HG03103 (cell line): Measurements from ENCODE around the gene ST13.
"Not testable (repeated sequence)": the region's sequence is repeated elsewhere in the genome, so short reads cannot be mapped to it uniquely, and the experiment has no call there.

Experiments
- ATAC-seq: cut with Tn5 transposase; IDR thresholded peaks from one replicate; pipeline ENCODE4 v1.9.1; 2021; ENCODE audit warnings: low read depth; ENCODE audit not compliant: unreplicated experiment

Gene ST13

DNA sequence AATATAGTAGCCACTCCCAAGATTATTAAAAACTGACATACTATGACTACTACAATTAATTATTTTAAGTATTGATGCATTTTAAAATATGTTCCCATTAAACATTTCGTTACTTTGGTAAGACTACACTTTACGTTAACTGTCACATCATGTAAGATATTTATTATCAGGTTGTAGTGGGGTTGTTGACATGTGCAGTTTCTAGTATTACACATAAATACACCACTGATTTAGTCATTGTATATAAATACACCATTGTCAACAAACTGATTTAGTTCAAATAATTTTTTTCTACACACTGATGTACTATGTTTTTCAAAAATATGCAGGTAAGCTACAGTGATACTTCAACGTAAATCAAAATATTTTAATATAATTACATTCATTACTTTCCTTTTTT lies 11.5 kb downstream of the ST13 start:
- ATAC-seq: no peak

DNA sequence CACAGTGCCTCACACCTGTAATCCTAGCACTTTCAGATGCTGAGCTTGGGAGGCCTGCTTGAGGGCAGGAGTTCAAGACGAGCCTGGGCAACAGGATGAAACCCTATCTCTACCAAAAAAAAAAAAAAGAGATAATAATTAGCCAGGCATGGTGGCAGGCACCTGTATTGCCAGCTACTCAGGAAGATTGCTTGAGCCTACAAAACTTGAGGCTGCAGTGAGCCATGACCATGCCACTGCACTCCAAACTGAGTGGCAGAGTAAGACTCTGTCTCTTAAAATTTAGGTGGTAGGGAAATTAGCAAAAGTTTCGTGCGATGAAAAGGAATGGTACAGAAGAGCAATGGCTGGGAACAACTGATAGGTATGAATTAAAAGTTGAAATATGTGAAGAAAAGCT lies 18.0 kb downstream of the ST13 start:
- ATAC-seq: no peak

DNA sequence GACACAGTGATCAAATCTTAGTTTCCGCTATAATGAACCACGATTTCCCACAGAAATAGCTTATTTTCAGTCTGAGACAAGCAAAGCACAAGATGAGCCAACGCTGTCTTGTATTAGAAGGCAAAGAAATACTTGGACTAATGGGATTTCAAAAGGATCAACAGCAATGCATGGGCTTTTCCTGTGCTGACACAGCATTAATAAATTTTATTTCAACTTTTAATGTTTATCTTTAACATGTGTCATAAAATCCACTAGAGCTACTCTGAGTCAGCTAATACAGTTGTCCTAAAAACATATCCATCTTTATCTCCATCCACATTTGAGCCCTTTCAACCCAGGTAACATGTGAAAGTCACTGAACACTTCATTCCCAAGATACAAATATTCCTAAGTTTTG lies 21.8 kb downstream of the ST13 start:
- no peak for ATAC-seq

DNA sequence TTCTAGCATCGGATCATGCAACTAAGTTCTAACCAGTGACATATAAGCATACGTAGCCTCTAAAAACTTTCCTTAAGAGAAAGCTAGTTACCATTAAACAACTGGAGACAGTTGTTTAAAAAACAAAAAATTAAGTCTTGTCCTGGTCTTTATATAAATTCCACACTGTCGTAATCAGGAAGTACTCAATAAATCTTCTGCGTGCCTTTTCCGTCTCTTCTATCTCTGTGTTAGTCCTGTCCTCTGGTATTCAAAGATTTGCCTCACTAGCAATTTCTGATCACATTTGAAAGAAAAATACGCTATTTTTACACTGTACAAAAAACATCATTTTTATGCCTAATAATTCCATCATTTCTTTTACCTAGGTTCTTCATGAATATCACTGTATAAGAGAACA lies 27.3 kb downstream of the ST13 start:
- no peak for ATAC-seq

DNA sequence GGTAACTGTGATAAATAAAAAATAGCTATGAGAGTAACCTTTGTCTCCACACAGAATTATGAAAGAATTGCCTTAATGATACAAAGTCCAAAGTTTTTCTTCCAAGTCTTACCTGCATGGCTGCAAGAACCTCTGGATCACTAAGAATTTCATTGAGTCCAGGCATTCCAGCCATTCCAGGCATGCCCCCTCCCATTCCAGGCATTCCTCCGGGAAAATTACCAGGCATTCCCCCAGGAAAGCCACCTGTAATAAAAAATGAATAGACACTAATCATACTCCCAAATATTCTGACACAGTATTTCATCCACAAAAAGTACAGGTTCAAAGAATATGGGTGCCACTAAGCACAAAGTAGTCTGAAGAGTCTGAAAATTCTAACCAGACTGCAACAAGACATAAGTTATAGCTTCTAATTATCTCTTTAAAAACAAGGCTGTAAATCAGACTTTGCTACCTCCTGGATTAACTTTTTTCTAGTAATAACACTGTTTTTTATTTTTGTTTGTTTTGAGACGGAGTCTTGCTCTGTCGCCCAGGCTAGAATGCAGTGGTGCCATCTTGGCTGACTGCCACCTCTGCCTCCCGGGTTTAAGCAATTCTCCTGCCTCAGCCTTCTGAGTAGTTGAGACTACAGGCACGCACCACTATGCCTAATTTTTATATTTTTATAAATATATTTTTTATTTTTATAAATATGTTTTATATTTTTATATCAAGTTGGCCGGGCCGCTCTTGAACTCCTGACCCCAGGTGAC lies 29.3 kb downstream of the ST13 start:
- no peak for ATAC-seq

DNA sequence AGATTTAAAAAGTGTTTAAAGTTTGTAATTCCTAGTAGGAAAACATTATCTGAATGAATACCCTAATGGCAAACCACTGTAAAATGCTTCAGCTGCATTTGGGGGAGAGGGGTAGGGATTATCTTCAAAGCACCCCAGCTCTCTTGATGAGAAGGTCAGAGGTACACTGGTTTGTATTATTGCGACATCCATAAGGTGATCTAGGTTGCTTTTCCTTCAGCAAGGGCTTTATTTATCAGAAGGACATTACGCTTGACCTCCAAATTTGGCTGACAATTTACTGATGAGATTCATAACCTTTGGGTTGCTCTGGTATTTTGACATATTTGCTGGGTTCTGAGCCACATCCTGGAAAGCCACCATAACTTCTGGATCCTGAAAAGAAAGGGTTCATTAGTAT lies 30.1 kb downstream of the ST13 start:
- not testable (repeated sequence) for ATAC-seq

DNA sequence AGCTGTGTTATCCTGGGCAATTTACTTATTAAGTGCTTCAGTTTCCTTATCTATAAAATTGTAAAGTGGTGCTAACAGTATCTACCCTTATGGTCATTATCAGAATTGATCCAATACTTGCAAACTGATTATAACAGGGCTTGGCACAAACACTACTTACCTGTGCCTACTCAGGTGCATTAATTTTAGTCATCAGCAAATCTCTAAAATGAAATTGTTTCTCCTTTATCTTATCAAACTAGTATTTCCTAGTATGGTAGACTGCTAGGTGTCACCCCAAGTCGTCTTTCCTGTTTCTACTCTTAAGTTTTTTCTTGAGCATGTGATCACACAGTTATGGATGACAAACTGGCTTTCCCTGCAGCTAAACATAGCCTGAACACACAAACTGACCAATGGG lies 33.0 kb downstream of the ST13 start:
- no peak for ATAC-seq

DNA sequence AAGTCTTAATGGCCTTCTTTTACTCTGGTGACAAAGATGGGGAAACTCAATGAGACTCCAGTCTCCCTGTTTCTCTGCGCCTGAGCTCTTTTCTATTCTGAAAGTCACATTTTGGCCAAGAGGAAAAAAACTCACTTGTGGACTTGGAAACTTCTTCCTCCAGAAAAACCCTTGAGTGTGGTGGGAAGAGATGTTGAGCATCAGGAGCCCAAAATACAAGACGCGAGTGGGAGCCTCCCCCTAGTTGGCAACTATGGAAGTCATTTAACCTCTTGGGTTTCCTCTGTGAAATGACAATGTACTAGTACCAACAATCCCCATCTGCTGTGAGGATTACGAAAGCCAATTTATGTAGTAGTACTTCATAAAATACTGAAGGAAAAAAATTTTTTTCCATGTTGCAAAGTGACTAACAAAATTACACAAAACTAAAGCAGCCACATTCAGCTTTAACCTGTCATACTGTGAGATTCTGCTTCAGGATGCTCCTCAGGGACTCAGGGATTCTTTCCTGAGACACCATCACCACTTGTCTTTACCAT lies 36.8 kb downstream of the ST13 start:
- no peak for ATAC-seq

DNA sequence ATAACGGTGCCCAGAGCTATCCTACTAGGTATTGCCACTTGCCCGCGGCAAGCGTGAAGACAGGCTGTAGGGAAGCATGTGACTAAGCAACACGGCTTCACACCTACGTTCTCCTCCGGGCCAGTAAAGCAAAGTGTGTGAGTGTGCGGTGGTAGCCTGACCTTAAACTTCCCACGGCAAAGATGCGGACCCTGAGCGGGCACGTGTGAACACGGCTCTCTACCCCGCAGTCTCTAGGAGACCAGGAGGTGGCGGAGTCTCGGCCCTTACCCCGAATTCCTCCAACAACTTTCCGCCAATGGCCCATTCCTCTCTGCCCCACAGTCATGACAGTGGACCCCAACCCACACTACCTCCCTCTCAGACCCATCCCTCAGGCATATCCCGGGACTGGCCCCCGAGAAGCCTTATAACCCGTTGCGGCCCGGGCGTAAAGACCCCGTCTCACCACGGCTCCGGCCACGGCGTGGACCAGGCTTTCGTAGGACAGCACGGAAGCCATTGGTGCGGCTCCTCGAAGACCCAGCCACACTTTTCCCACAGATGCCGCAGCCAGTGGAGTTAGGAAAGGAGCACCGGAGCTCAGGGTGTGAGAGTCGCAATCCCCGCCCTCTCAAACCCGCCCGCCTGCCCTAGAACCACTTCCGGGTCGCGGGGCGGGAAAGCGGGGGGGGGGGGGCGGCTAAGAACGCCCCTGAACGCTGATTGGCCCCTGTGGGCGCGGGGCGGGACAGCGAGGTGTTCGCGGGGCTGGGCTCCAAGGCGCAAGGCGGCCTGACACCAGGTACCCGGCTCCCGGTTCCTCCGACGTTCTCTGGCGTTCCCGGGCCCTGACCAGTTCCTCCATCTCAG lies 37.5 kb downstream of the ST13 start, which contains the start of gene SLC25A17:
Gene SLC25A17, minus strand, starts transcription at position 600 of the 852 bp plus-strand sequence. Its CDS starts 98 bp downstream, at position 502.
- ATAC-seq: no peak

DNA sequence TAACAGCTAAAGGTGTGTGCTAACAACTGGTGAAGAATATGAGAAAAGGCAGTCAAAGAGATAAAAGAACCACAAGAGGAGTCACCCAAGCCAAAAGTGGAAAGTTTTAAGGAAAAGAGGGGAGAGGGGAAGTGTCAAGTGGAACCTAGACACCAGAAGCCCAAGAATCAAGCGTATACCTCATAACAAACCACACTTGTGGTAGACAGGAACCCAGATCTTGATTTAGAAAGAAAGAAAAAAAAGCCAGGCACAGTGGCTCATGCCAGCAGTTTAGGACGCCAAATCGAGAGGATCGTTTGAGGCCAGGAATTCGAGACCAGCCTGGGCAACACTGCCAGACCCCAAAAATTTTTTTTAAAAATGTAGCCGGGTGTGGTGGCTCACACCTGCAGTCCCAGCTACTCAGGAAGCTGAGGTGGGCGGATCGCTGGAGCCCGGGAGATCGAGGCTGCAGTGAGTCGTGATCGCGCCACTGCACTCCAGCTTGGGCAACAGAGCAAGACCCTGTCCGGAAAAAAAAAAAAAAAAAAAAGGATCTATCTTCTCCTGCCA lies 38.2 kb downstream of the ST13 start:
- no peak for ATAC-seq

DNA sequence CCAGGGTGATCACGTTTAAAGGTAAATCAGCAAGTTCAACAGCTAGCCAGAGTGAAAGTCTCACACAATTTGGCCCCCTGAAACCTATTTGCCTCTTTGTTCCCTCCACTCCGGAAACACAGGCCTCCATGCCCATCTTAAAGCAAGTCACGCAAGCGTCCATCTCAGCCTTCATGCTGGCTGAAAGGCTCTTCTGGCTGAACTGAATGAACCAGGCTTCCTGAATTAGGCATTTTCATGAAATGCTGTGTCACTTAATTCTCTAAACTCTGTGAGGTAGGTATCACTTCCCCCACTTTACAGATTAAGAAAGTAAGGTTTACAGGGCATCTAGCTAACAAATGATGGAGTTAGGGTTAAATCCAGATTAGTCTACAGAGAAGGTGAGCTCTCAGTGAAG lies 38.7 kb downstream of the ST13 start:
- no peak for ATAC-seq

DNA sequence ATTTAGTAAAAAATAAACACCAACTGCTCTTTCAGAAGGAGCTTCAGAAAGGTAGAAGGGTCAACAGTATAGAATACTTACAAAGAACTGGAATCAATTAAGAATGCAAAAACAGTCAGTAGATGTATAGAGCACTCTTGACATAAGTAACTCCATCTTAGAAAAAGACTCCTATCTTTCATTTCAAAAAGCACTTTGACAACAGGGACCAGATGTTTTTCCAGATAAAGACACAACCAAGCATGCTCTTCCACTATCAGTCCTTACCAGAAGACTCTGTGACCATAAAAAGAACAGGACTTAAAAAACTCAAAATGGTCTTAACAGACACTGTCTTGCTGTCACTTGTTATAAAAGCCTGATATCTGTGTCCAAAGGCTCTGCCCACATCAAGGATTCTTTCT lies 42.5 kb downstream of the ST13 start:
- ATAC-seq: no peak

DNA sequence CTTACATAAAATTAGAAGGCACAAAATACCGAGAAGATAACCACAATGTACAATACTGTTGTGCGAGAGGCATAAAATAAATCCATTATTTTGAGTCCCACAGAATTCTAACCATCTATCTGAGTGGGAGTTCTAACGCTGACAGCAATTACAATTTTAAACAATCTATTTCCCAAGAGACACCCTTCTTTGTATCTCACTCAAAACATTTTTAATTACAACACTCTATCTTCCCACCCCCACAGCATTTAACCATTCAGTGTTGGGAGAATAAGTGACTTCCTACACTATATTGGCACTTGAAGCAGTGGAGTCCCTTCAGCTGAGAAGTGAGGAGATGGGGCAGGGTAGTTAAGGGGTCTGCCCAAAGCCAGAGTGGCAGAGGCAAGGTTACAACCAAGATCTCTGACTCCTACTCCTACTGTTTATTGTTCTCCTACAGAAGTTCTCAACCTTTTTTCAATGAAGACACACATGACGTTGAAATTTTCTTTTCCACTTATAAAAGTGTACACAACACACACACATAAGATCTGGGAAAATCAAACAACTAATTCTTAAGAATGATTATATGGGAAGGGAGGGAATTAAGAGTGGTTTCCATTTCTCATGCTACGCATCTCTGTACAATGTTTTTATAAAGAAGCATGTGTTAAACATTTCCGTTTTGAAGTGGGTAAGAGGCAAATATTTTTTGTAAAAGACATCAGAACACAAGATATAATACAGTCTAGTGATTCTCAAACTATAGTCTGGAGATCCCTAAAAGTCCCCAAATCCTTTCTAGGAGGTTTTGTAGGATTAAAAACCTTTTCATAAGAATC lies 48.2 kb downstream of the ST13 start:
- no peak for ATAC-seq

DNA sequence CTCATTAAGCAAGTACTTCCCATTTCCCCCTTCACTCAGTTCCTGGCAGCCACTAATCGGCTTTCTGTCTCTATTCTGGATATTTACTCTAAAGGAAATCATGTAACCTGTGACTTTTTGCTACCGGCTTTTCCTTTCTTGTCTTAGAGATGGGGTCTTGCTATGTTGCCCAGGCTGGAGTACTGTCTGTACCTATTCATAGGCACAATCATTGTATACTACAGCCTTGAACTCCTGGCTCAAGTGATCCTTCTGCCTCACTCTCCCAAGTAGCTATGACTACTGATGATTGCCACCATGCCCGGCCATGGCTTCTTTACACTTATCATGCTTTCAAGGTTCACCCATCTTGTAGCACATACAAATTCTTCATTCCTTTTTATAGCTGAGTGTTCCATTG lies 49.7 kb downstream of the ST13 start:
- no peak for ATAC-seq

DNA sequence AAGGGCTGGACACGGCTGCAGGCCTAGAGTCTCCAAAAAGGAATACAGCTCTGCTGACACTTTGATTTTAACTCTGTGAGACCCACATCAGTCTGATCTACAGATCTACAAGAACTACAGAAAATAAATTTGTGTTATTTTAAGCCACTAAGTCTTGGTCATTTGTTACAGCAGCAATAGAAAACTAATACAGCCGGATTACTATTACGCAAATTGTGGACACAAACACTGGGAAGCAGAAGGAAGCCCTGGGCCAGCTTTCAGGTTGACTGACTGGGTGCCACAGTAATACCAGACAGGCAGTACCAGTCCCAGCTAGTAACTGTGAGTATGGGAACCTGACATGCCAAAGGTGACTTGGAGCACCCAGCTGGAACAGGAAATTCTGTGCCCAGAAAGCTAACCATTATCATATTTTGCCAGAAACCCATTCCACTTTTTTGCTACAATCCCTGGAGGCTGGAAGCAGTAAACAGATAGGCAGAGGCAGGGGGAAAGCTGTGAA lies 50.7 kb downstream of the ST13 start:
- no peak for ATAC-seq

DNA sequence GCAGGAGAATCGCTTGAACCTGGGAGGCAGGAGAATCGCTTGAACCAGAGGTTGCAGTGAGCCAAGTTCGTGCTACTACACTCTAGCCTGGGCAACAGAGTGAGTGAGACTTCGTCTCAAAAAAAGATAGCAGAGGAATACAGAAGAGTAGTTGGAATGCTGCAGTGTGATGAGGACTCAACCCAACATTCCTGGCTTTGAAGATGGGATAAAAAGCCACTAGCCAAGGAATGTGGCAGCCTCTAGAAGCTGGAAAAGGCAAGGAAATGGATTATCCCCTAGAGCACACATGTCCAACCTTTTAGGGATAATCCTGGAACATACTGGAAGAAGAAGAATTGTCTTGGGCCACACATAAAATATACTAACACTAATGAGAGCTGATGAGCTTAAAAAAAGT lies 51.2 kb downstream of the ST13 start:
- no peak for ATAC-seq

DNA sequence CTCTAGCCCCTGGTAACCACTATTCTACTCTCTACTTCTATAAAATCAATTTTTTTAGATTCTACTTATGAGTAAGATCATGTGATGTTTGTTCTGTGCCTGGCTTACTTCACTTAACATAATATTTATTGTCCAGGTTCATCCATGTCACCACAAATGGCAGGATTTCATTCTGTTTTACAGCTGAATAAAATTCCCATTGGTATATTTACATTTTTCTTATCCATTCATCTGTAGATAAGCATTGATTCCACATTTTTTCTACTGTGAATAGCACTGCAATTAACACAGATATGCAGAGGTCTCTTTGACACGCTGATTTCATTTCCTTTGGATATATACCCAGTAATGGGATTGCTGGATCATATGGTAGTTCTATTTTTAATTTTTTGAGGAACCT lies 53.1 kb downstream of the ST13 start:
- ATAC-seq: no peak

DNA sequence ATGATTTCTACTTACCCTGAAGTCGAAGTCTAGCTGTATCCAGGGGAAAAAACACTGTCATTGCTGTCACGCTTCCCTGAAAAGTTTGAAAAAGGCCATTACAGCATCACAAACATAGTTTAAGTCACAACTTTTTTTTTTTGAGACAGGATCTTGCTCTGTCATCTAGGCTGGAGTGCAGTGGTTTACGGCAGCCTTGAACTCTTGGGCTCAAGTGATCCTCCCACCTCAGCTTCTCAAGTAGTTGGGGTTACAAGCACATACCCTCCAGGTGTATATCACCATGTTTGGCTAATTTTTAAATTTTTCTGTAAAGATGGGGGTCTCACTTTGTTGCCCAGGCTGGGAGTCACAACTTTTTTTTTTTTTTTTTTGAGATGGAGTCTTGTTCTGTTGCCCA lies 57.4 kb downstream of the ST13 start:
- ATAC-seq: no peak

DNA sequence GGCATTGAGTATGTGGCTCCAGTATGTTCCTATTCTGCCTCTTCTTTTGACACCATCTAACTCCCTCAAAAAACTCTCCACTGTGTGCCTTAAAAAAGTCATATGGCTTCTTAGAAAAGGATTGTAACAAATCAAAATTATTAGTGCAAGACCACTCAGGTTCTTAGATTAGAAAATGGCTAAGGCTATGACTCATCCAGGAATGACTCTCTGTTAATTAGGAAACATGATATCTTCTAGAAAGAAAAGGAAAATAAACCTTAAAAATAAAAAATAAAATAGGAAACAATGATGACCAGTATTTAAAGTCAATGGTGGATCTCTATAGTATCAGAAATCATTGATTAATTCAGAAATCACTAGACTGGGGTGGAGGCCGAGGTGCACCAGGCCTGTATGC lies 59.0 kb downstream of the ST13 start:
- ATAC-seq: no peak

DNA sequence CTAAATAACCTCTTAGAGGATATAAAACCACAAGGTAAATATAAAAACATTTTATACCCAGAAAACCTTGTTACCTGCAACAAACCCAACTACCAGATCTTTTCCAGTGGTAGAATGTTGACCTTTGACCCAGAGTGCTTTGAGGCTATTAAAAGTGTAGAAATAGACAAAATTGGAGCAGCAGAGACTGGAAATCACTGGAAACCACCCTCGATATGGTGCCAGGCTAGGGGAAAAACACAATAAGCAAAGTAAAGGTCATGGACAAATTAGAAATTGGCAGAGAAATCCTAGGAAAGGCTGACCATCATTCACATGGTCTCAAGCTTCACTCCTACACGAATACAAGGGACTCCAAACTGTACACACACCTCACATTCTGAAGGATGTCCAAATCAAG lies 64.0 kb downstream of the ST13 start:
- ATAC-seq: no peak
